GM19372 (cell line): ENCODE data around the gene CD177.
"Not testable (repeated sequence)": the region's sequence is repeated elsewhere in the genome, so short reads cannot be mapped to it uniquely, and the experiment has no call there.

Experiments
- ATAC-seq: cut with Tn5 transposase; IDR thresholded peaks from one replicate; pipeline ENCODE4 v1.9.1; 2021; ENCODE audit warnings: mild to moderate bottlenecking, low read depth, moderate library complexity; ENCODE audit not compliant: unreplicated experiment

The CD177 gene

DNA sequence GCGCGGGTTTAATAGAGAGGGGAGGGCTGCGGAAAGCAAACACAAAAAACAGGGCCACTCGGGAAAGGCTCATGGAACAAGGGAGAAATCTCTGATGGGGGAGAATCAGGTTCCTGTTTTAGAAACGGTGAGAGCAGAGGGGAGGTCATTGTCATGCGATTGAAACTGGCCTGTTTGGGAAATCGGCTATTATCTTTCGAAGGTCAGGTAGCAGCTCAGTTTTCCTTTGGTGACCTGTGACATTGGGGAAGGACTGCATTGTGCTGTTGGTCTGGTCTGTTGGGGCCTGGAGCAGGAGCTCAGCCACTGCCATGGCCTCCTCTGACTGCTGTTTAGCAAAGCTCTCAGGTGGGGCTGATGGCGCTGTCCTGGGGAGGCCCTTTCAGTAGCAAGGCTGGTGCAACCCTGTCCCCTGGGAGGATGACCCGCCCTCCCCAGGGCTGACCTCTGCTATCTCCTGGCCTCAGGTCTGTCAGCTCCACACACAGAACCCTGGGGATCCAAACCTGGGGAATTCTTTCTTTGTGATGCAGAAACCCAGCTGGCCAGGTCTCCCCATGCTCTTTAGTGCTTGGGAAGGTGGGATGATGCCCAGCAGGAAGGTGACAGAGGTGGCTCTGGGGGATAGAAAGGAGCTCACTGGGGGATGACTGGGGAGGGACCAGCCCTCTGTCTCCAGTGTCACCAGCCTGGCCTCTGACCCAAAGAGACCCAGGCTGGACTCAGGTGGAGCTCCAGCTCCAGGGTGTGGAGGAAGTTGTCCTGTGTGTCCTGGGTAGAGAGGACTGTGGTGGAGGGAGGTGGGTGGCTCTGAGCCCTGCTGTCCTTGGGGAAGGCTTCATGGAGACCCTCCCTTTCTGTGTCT is 21.2 kb upstream of the CD177 start:
- no peak for ATAC-seq

DNA sequence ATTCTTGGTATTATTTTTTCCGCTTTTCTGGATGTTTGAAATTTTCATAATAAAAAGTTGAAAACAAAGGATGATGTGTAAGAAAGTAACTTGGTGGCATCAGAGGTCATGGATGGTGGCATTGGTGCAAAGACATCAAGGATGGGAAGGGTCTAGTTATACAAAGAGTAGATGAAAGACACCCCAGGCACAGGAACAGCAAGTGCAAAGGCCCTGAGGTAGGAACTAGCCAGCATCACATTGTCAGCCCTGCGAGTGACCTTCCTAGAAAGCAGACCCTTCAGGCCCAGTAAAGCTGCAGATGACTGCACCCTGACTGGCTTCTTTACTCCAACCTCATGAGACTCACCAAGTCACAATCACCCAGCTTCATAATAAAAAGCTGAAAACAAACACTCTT is 17.0 kb upstream of the CD177 start:
- not testable (repeated sequence) for ATAC-seq

DNA sequence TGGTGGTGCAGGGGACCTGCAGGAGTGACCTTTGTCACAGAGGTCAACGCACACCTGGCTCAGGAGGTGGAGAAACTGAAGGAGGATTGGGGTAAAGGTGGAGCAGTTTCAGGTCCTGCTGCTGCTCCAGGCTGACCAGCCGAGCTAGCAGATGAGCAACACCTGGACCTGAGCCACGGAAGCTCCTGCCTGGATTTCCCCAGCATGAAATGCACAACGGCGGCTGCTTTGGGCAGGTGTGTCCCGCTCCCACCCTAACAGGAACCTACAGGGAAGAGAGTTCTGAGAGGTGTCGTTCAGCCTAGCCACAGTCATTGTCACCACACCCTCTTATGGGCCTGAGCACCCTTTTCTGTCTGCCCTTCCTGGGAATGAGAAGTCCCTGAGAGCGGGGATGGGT is 15.7 kb upstream of the CD177 start:
- no peak for ATAC-seq

DNA sequence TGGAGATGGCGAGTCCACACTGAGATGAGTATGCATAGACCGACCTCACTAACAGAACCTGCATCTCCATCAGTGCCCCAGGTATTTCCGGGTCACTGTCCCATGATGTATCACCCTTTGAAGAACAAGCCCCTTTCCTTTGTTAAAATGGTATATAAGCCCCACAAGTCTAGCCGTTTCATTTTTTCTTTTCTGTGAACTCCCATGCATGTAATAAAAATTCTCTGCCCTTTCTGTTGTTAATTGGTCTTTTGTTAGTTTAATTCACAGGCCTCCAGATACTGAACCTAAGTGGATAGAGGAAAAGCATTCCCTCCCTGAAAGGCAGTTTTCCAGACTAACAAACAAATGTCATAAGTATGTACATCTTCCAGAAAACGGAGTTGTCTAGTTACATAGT is 15.0 kb upstream of the CD177 start:
- ATAC-seq = no peak

DNA sequence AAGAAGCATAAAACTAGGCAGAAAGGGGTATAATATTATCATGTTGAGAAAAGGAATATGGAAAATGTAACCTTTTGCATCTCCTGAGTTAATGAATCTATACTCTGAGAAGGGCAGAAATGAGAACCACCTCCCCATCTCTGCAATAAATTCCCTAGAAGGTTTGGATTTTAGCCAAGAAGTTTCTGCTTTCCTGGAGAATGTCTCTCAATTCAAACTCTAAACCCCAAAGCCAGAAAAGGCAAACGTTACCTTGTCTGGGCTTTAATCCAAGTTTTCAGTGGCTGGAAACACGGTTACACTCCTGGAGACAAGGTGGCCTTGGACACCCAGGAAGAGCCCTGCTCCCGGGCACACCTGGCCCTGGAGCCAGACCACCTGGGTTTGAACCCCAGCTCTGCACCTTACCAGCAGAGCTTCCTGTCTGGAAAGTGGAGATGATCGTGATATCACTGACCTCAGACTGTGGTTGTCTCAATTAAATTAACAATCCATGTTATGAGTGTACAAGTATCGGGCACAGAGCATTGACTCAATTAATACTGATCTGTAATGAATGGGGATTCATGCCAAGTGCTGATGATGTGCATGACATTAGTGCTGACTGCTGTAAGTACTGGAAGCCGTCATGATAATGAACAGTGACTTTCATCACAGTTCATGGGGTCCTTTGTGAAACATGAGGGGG is 14.1 kb upstream of the CD177 start:
- not testable (repeated sequence) for ATAC-seq

DNA sequence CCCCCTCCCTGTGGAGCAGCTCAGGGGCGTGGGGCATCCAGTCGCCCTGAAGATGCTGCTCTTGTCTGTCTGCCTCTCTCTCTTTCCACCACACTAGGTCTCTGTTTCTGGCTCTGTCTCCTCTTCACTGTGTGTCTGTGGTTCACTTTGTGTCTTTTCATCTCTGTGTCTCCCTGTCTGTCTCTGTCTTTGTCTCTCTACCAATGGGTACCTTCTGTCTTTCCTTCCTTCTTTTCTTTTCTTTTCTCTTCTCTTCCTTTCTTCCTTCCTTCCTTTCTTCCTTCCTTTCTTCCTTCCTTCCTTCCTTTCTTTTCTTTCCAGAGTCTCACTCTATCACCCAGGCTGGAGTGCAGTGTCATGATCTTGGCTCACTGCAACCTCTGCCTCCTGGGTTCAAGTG is 13.4 kb upstream of the CD177 start:
- ATAC-seq = not testable (repeated sequence)

DNA sequence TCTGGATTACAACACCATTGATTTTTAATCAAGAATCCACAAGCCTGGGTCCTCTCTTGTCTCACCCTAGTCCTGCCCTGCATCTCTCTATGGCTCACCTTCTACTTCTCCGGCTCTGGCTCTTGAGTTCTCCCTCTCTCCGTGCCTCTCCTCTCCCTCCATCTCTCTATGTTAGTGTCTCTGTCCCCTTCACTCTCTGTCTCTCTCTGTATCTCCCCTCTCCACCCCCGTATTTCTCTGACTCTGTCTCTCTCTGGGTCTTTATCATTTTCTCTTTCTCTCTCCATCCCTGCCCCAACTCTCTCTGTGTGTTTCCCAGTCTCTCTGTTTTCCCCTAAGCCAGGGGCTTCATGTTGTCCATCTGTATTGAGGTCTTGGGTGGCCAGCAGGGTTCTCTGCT is 12.4 kb upstream of the CD177 start:
- not testable (repeated sequence) for ATAC-seq

DNA sequence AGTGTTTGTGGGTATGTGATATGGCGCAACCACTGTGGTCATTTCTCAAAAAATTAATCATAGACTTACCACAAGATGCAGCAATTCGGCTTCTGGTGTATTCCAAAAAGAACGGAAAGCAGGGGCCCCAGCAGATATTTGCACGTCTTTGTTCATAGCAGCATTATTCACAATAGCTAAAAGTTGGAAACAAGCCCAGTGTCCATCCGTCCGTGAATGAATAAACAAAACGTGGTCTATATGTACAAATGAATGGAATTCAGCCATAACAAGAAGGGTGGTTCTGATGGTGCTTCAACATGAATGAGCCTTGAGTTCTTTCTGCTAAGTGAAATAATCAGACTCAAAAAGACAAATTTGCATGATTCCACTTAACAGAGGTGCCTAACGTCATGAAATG is 11.4 kb upstream of the CD177 start:
- not testable (repeated sequence) for ATAC-seq

DNA sequence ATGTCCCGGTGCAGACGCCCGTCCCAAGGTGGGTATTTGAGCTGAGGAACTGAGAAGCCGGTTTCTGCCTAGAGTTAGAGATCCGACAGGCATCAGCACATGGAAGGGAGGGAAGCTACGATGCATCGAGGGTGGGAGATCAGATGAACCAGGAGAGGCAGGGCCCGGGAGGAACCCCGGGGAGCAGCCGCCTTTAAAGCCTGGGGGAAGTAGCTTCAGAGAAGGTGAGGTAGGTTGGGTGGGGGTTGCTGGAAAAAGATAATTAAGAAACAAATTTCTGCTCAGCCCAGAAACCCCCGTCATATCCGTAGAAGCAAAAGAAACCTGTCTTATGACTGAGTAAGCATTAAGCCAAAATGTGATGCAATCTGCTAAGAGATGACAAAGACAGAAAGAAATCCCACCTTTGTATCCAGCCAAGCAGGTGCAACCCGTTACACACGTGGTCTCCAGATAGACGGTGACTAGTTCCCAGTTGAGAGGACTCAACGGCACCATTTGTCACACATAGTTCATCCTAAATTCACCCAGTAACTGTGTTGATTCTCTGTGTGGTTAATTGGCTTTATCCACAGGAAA is 9.1 kb upstream of the CD177 start:
- not testable (repeated sequence) for ATAC-seq

DNA sequence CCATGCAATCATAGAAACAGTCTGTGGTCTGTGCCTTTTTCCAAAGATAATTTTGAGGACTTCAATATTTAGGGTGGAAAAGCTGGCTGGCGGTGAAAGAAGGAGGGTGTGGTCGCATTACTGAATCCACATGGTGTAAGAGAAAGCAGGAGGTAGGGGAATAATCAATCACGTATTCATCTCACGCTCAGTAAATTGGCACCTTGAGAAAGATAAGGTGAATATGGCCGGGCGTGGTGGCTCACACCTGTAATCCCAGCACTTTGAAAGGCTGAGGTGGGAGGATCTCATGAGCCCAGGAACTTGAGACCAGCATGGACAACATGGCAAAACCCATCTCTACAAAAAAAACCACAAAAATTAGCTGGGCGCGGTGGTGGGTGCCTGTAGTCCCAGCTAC is 3.7 kb upstream of the CD177 start:
- ATAC-seq = not testable (repeated sequence)

DNA sequence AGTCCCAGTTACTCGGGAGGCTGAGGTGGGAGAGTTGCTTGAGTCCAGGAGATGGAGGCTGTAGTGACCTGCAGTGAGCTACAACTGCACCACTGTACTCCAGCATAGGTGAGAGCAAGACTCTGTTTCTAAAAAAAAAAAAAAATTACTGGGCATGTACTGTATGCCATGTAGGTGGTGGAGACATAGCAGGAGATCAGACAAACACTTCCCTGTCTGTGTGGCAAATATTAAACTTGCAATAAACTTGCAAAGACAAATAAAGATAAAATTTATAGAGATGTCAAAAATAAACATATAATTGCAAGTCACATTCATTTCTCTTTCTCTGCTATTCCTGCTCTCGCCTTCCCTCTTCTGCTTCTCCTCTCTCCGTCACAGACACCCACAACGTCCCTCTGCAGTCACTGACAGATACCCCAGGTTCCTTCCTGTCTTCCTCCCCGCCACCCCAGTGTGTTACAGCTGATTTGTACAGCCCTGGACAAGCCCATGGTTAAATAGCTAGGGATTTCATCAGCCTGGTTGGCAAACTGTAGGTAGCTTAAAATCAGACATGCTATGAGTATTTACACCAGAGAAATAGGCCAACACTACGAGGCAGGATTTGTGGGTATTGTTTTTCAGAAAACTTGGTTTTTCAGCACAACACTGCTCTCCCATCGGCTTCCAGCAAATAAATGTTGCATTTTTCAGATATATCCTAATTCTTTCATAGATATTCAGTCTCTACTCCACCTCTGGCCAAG is 1.3 kb upstream of the CD177 start:
- ATAC-seq = no peak

DNA sequence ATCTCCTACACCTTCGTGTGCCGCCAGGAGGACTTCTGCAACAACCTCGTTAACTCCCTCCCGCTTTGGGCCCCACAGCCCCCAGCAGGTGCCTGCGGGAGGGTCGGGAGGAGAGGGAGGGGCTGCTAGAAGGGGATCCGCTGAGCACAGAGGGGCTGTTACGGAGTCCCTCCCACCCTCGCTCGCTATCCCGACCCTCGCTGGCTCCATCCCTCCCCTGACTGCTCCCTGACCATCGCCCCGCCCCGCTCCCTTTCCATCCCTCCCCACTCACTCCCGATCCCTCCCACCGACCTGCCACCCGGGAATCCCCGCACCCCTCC is 780 bp downstream of the CD177 start:
- no peak for ATAC-seq

DNA sequence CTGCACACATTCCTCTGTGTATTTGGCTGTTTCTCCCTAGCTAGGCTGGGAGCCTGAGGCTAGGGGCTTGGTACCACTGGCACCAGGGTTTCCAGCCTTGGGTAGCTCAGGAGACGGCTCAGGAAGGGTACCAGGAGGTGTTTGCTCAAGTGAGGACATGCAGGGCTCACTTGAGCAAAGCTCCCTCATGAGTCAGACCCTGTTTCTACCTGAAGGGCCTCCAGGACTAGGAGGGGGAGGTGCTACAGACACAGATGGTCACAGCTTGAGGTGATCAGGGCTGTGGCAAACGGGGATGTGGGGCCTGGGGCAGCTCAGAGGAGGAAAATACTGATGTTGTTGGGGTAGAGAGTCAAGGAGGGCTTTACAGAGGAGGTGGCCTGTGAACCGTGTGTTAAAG is 3.3 kb downstream of the CD177 start:
- not testable (repeated sequence) for ATAC-seq

DNA sequence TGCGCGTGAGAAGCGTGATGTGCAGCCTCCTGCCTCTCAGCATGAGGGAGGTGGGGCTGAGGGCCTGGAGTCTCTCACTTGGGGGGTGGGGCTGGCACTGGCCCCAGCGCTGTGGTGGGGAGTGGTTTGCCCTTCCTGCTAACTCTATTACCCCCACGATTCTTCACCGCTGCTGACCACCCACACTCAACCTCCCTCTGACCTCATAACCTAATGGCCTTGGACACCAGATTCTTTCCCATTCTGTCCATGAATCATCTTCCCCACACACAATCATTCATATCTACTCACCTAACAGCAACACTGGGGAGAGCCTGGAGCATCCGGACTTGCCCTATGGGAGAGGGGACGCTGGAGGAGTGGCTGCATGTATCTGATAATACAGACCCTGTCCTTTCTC is 8.7 kb downstream of the CD177 start:
- ATAC-seq = no peak

DNA sequence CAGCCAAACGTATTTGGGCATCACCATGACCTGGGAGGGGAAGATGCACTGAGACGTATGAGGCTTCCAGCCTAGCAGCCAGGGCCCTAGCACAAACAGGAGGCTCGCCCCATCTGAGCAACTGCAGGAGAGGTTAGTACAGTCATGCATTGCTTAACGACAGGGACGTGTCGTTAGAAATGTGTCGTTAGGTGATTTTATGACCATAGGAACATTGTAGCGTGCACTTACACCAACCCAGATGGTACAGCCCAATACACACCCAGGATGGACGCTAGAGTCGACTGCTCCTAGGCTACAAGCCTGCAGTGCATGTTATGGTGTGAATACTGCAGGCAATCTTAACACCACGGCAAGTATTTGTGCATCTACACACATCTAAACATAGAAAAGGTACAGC is 9.3 kb downstream of the CD177 start:
- ATAC-seq = no peak

DNA sequence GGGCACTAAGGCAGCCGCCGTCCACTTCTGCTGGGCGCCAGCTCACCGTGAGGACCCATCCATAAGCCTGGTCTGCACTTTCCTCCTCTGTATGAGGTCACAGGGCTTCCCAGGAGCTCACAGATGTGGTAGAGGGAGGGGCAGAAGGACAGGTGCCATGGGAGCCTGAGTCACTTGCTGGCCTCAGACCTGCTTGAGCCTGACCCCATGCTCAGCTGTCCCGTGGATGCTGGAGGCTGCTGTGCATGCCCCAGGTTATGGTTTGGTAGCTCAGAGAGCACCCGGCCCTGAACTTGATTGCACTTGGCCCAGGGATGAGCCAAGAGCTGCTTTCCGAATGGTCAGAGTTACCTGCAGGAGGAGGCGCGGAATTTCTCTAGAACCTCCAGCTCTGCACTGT is 12.2 kb downstream of the CD177 start:
- not testable (repeated sequence) for ATAC-seq

DNA sequence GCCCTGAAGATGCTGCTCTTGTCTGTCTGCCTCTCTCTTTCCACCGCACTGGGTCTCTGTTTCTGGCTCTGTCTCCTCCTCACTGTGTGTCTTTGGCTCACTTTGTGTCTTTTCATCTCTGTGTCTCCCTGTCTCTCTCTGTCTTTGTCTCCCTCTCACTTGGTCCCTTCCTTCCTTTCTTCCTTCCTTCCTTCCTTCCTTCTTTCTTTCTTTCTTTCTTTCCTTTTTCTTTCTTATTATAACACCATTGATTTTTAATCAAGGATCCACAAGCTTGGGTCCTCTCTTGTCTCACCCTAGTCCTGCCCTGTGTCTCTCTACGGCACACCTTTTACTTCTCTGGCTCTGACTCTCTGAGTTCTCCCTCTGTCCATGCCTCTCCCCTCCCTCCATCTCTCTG is 14.3 kb downstream of the CD177 start:
- no peak for ATAC-seq

DNA sequence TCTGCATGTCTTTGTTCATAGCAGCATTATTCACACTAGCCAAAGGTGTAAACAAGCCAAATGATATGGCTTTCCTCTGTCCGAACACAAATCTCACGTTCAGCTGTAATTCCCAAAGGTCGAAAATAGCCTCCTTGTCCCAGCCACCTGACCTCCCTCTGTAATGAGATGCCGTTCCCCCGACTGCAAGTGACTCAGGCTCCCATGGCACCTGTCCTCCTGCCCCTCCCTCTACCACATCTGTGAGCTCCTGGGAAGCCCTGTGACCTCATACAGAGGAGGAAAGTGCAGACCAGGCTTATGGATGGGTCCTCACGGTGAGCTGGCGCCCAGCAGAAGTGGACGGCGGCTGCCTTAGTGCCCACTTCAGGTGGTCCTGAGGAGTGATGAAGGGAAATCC is 15.4 kb downstream of the CD177 start:
- ATAC-seq = not testable (repeated sequence)

DNA sequence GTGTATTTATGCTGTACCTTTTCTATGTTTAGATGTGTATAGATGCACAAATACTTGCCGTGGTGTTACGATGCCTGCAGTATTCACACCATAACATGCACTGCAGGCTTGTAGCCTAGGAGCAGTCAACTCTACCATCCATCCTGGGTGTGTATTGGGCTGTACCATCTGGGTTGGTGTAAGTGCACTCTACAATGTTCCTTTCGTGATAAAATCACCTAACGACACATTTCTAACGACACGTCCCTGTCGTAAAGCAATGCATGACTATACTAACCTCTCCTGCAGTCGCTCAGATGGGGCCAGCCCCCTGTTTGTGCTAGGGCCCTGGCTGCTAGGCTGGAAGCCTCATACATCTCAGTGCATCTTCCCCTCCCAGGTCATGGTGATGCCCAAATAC is 18.4 kb downstream of the CD177 start:
- no peak for ATAC-seq

DNA sequence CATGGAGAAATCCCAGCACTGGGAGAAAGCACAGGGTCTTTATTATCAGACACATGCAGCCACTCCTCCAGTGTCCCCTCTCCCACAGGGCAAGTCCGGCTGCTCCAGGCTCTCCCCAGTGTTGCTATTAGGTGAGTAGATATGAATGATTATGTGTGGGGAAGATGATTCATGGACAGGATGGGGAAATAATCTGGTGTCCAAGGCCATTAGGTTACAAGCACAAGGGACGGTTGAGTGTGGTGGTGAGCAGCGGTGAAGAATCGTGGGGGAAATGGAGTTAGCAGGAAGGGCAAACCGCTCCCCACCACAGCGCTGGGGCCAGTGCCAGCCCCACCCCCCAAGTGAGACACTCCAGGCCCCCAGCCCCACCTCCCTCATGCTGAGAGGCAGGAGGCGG is 19.0 kb downstream of the CD177 start:
- ATAC-seq = no peak

DNA sequence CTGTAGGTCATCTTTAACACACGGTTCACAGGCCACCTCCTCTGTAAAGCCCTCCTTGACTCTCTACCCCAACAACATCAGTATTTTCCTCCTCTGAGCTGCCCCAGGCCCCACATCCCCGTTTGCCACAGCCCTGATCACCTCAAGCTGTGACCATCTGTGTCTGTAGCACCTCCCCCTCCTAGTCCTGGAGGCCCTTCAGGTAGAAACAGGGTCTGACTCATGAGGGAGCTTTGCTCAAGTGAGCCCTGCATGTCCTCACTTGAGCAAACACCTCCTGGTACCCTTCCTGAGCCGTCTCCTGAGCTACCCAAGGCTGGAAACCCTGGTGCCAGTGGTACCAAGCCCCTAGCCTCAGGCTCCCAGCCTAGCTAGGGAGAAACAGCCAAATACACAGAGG is 24.1 kb downstream of the CD177 start:
- not testable (repeated sequence) for ATAC-seq
